ENCODE data around the gene DCAF11.

- TF ChIP-seq REST (tag by site-specific recombination; IDR thresholded peaks at IDR 0.05) (no peak), KLF16 (tag by site-specific recombination; IDR thresholded peaks at IDR 0.05) (no peak), ZNF701 (tag by site-specific recombination; IDR thresholded peaks at IDR 0.05) (no peak), ZNF174 (tag by site-specific recombination; IDR thresholded peaks at IDR 0.05) (no peak), ZNF23 (tag by site-specific recombination; IDR thresholded peaks at IDR 0.05; ENCODE audit: borderline replicate concordance) (no peak), CTCF (tag by site-specific recombination; IDR thresholded peaks at IDR 0.05) (no peak), PBX3 (CRISPR knock-in tag; IDR thresholded peaks at IDR 0.05) (no peak), YY1 (tag by site-specific recombination; IDR thresholded peaks at IDR 0.05) (no peak), PRDM1 (tag by site-specific recombination; IDR thresholded peaks at IDR 0.05) (no peak), PATZ1 (tag by site-specific recombination; IDR thresholded peaks at IDR 0.05) (no peak), KLF7 (tag by site-specific recombination; IDR thresholded peaks at IDR 0.05; ENCODE audit: borderline replicate concordance) (no peak), ZEB2 (tag by site-specific recombination; IDR thresholded peaks at IDR 0.05) (no peak), KLF1 (tag by site-specific recombination; IDR thresholded peaks at IDR 0.05) (no peak), ZBTB26 (tag by site-specific recombination; optimal IDR thresholded peaks at IDR 0.05) (no peak)
These were observed 15.8 kb downstream of the DCAF11 start, which contains the start of gene FITM1 for GRCh38 chr14:24130380-24130716.
